SKM-1 treated with dmso at 0.1 percent for 144 hours (cell line): ENCODE results near the gene MCUR1.
"Not testable (repeated sequence)": the region's sequence is repeated elsewhere in the genome, so short reads cannot be mapped to it uniquely, and the experiment has no call there.

Experiments
- DNase-seq: peaks from one replicate; lab custom pipeline; 2025; ENCODE audit not compliant: unreplicated experiment; lab: John Stamatoyannopoulos, UW

Gene MCUR1

DNA sequence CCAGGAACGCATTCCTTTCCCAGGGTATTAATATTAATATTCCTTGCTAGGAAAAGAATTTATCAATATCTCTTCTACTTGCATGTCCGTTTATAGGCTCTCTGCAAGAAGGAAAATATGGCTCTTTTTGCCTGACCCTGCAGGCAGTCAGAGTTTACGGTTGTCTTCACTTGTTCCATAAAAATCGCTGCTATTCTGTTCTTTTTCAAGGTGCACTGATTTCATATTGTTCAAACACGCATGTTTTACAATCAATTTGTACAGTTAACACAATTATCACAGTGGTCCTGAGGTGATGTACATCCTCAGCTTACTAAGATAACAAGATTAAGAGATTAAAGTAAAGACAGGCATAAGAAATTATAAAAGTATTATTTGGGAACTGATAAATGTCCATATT lies 15.1 kb upstream of the MCUR1 start:
- DNase-seq: not testable (repeated sequence)

DNA sequence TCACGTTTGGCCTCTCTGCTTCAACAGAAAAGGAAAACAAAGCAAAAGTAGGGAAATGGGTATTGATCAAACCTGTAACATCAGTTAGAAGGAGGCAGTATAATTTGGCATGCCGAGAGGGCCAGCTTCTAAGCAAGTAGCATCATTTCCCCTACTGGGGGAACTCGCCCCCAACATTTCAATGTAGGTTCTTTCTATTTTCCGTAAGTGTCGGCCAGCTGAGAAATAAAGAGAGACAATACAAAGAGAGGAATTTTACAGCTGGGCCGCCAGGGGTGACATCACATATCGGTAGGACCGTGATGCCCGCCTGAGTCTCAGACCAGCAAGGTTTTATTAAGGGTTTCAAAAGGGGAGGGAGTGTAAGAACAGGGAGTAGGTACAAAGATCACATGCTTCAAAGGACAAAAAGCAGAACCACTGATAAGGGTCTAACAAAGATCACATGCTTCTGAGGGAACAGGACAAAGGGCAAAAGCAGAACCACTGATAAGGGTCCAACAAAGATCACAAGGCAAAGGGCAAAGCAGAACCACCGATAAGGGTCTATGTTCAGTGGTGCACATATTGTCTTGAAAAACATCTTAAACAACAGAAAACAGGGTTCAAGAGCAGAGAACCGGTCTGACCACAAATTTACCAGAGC lies 14.4 kb upstream of the MCUR1 start:
- DNase-seq: not testable (repeated sequence)

DNA sequence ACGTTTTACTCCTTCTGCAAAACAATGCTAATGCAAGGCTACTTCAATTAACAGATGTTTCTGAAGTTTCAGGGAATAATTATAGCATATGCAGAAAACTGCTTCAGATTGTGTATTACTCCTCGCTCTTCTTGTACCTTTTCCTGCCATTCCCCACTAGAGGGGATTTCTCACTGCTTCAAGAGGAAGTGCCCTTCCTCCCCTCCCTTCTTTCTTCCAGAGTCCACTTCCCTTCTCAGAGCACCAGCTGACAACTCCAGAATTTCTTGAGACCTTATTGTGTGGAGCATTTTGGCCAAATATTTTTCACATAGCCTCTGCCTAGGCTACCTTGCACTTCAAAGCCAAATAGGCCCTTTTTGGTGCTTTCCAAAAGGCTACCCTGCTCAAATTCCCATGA lies 12.7 kb upstream of the MCUR1 start:
- DNase-seq: no peak

DNA sequence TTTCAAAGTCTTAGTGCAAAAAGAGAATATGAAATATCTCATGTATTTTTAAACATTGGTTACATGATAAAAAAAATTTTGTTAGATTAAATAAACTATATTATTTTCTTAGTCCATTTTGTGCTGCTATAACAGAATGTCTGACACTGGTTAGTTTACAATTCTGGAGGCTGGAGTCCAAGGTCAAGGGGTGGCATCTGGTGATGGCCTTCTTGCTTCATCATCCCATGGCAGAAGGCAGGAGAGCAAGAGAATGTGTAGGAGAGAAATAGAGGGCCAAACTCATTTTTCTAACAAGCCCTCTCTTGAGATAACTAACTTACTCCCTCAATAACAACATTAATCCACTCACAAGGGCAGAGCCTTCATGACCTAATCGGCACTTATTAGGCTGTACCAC lies 11.5 kb upstream of the MCUR1 start:
- DNase-seq: no peak

DNA sequence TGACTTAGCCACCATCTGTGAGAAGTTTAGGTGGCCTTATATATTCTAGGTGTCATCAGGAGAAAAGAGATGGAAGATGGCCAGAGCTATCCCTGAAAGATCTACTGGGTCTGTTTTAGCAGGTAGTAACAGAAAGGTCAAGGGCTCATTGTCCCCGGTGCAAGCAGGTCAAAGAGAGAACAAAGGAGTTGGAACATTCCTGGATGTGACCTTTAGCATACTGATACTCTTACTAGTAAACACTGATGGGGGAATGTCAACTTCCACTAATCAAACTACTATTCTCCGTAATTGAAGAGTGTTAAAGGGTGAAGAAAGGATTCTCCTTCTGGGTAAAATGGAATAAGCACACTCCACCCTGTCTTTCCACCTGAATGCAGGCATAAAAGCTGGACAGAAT lies 4.0 kb upstream of the MCUR1 start:
- DNase-seq: no peak

DNA sequence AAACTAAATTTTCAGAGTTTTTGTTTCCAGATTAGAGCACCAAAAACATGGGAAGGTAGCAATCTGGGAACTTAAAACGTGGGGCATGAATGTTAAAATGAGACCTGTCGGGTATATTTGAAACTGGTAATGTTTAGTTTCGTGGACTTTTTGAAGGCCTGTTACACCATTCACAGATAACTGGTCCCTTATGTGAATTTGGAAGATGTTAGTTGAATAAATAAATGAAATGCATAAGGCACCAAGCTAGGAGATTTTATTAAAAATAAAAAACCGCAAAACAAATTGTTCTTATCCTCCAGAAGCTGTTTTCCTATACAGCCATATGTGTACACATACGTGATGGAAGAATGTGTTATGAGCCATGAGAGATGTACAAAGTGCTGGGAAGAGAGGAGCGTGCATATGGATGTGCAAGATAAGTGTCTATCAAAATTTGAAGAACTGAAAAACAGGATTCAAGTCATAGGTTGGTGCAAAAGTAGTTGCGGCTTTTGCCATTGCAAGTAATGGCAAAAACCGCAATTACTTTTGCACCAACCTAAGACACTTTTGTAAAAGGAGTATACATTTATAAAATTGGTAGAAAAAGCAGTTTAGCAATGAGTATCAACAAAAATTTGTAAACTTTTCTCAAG lies 700 bp upstream of the MCUR1 start:
- no peak for DNase-seq

DNA sequence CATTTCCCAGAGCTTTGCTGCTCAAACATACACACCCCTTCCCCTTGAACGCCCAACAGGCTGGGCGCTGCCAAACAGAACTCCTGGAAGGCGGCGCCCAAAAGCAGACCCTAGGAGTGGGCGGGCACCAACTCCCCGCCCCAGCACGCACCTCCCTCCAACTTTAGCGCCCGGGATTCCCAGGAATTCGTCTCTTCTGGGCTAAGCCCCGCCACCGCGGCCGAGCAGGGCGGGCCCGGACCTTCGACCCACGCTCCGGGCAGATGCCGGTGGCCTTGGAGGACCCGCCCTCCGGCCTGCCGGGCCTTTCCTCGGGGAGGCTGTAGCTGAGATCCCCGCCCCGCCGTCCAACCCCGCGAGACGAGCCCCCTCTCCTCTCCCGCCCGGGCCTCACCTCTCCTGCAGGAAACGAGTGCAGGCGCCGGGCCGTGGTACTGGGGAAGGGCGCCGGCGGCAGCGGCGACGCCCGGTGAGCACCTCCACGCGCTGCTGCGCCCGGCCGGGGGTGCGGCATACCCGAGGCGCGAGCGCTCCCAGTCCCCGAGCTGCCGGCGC lies 659 bp downstream of the MCUR1 start:
- peak; percentile 65 for DNase-seq

DNA sequence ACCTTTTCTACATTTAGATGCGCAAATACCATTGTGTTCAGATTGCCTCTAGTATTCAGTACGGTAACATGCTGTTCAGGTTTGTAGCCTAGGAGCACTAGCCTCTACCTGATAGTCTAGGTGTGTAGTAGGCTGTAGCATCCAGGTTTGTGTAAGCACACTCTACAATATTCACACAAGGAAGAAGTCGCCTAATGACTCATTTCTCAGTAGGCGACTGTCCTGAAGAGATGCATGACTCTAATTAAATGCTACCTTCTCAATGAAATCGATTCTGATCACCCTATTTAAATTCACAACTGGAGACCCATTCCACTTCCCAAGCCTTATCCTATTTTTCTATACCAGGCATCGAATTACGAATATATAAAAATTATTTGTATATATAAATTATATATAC lies 1.3 kb downstream of the MCUR1 start:
- no peak for DNase-seq

DNA sequence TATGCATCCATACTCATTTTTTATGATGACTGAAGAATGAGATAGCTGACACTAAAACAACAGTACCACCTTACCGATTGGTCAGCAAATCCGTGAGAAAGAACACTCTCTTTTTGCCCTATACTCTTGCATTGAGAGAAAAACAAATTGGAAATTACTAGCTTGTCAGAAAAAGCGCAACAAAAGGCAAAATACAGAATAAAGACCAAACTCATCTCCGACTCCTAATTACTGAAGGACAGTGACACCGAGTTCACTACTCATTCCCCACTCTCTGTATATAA lies 2.1 kb downstream of the MCUR1 start:
- no peak for DNase-seq

DNA sequence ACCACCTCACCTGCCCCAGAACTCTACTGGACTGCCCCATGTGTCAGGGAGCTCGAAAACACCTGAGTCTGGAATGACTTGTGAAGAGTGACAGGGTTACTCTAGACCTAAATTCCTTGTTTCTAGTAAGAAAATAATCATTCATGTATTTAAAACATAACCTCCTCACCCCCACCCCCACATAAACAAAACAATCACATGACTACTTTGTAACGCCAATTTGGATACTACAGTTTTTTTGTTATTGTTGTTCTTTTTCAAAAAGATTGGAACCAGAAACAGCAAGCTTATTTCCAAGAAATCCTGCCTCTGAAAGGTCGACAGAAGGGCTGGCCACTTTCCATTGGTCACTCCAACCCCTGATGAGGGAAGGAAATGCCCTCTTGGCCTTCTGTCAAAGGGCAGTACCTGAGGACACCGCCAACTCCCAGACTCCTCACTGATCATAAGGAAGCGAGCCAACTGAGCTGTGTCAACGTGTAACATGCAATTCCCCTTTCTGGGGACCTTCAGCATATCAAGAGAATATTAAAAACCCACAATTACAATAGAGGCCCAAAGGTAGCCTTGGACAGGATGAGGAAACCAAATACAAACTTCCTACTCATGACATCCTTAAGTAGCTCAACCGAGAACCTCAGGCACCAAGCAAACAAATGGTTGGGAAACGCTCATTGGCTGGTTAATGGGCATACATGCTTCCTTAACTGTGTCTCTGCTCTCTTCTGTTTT lies 2.6 kb downstream of the MCUR1 start:
- DNase-seq: no peak

DNA sequence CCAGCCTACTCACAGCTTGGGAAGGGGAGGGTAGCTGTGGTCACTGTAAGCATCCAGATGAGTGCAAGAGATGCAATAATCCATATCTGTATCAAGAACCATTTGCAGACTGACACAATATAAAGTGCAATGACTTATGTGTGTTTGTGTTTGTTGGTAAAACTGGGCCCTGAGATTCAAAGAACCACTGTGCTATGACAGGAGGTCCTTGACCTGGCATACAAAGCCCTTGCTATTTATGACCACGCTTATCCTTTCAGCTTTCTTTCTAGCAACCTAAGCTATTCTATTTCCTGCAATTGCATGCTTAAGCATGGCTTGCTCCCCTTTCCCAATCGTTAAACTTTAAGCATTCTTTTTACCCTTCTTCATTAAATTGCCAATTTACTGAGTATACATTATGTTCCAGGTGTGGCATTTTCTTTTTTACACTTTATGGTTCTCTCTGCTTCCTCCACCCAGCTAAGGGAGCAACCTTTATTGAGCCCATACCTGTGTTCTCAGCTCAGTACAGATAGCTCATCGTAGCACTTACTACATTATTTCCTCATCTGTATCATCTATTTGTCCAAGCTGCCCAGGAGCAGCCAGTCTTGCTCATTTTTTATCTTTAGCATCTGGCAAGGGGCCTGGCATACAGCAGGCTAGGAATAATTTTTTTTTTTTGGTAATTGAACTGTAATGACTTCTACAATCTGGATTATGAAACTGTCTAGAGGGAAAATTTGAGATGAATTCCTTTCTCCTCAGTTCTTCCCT lies 3.5 kb downstream of the MCUR1 start:
- no peak for DNase-seq

DNA sequence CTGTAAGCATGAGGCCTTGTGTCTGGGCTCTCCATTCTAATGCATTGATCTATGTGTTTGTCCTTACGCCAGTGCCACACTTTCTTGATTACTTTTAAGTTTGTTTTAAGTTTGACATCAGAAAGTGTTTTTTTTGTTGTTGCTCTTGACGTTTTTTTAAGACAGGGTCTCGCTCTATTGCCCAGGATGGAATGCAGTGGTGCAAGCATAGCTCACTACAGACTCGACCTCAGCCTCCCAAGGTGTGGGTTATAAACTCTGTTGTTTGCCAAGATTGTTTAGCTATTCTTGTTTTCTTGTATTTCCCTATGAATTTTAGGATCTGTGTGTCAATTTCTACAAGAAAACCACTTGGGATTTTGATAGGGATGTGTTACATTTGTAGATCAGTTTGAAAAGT lies 5.6 kb downstream of the MCUR1 start:
- no peak for DNase-seq

DNA sequence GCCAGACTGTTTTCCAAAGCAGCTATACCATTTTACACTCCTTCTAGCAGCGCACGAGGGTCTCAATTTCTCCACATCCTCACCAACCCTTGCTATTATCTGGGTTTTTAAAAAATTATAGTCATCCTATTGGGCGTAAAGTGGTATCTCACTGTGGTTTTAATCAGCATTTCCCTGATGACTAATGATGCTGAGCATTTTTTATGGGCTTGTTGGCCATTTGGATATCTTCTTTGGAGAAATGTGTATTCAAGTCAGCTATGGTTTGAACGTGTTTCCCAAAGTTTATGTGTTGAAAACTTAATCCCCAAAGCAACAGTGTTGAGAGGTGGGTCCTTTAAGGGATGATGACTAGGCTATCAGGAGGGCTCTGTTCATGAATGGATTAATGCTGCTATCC lies 6.7 kb downstream of the MCUR1 start:
- DNase-seq: no peak

DNA sequence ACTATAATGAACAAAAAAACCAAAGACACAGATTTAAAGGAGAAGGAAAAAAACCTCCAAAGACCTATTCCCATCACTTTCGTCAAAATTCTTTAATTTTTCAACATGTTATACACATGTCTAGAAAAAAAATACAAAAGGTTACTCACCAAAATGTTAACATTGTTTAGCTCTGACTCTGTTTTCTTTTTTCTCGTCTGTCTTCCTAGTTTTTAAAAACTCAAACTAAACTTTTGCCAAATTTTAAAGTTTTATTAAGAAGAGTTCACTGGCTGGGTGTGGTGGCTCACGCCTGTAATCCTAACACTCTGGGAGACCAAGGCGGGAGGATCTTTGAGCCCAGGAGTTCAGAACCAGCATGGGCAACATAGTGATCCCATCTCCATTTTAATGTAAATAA lies 10.8 kb downstream of the MCUR1 start:
- no peak for DNase-seq

DNA sequence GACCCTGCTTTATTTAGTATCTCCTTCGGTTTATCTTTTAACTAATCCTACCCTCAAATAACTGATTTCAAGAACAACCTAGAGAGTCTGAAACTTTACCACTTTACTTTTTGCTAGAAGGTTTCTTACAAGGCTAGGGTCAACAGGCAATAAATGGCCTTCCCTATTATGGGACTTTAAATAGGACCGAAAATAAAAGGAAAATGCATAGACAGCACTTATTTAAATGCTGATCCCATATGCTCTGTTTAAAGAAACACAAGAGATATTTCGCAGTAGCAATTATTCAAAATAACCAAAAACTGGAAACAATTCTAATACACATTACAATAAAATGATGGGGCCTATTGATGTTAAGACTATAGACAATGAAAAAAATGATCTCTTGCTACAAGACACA lies 13.7 kb downstream of the MCUR1 start:
- DNase-seq: no peak

DNA sequence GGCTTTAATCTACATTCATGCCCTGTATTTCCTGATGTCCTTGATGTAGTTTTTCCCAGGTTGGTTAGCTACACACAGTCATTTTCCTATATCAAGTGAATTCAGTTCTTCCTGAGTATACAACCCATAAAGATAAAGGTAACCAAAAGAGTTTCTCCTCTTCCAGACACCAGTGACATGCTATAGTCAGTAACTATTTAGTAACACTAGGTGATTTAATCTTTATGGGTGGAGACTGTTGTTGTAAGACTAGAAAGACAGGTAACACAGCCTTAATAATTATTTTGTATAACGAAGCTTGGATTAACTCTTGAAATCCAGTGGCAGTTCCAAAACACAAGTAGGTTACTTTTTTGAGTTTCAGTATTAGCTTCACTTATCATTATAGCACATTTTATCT lies 17.6 kb downstream of the MCUR1 start:
- DNase-seq: no peak

DNA sequence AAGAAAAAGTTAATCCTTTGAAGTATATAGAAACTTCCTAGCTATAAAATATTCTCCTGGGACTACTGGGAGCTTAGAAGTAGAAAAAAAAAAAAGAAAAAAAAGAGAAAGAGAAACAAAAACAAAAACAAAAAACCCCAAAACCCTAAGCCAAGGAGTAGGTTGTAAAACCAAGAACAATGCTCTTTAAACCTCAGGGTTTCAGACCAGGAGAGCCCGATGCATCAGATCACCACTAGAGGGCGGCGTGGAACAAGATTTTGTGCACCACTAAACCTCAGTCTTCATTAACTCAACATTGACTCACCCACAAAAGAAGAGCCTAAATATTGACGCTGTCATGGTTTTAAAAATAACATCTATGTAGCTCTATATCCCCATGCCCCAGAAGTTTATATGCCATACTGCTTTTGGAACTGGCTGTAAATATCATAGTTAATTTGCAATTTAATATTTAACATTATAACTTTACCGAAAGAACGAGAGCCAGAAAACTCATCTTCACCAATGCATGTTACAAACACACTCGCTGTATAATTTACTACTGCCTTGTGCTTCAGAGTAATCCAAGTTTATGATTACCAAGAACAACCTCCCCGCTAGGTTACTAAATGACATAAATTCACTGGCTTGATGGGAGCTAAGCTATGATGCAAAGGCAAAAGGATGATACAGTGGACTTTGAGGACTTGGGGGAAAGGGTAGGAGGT lies 19.2 kb downstream of the MCUR1 start:
- peak; percentile 59 for DNase-seq

DNA sequence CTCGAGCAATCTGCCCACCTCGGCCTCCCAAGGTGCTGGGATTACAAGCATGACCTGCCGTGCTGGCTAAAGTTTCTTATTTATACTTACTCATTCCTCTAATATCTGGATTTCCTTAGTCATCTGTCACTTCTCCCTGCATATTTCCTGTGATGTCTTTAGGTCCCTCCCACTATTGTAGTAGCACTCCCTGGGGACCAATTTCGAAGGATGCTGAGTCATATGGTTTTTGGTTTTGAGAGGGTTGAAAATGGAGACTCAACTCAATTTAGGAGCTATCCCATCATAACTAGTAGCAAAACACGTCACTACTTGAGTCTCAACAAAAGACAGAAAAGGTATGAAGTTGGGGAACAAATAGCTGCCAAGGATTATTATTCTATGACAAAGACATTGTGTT lies 20.2 kb downstream of the MCUR1 start:
- DNase-seq: no peak

DNA sequence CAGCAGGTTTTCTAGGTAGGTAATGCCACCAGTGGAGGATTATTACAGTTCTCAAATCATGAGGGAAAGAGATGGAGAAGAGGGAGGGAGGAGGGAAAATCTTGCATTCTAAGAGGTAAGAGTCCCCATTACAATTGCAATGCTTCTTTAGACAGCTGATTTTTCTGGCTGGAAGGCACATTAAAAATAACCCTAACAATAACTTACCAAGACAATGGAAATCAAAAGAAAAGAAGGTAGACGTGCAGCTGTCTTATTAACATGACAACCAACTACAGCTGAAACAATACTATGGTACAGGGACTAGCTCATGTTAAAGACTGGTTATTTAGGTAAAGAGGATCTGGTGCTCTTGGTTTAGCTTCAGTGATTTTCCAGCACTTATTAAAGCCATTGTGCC lies 24.6 kb downstream of the MCUR1 start:
- no peak for DNase-seq

DNA sequence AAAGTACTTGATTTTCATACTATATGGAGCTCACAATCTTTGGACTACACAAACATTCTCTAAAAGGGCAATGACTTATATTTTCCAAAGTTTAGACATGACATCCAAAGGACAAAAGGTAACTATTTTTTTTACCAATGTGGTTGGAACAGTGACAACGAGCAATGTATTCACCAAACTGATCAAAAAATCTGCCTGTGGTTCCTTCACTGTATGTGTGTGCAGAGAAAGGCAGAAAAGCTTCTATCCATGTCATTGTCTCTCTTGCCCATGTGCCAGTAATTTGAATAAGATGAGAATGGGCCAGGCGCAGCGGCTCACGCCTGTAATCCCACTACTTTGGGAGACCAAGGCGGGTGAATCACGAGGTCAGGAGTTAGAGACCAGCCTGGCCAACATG lies 25.5 kb downstream of the MCUR1 start:
- no peak for DNase-seq

DNA sequence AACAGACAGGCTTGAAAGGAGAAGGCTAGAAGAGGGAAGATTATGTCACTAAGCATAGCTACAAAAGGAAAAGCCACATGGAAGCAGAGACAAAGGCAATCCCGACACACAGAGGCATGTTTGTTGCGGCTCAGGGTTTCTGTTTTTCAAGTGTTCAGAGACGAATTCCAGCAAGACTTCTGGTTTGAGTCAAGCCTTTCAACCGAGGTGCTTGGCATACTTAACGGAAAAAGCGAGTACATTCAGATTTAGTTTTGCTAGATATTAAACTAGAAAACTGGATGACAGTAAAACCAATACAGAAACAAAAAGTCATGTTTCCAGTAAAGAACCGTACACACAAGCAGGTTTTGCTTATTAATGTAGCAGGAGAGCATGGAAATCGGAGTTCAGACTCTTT lies 27.2 kb downstream of the MCUR1 start:
- no peak for DNase-seq
